IMR-90 (cell line): ENCODE data around the gene A1BG. TPM values are rescaled to one million over a fixed set of nuclear protein-coding genes. Genes with fewer than 3 reads are reported as not detected.

Experiments used
- ATAC-seq: fragments of 200-7000 bp; cut with Tn5 transposase; 2 replicates; pipeline ENCODE4 v1.9.1; 2020; ENCODE audit warnings: low read depth, mild to moderate bottlenecking, moderate library complexity
- BruUV-seq: library from RNA; stranded (reverse); fragments of 400-500 nt; replicated peaks from 2 replicates; lab custom pipeline; 2021; lab: Mats Ljungman, UMichigan
- CTCF ChIA-PET: fragments of 300-600 bp; formaldehyde crosslinking; extraction: SDS; loops from one replicate; lab custom pipeline; 2021; ENCODE audit warnings: antibody characterized with exemption; lab: Yijun Ruan, JAX
- POLR2A ChIA-PET: fragments of 300-600 bp; sonication (Branson Sonifier 250); formaldehyde crosslinking; loops from one replicate; lab custom pipeline; 2022; ENCODE audit warnings: antibody characterized with exemption; ENCODE audit not compliant: unreplicated experiment; lab: Charles Lee
- DNase-seq: peaks from one replicate; pipeline ENCODE4 v3.0.0; 2013
- H2AFZ ChIP-seq: replicated peaks from 2 replicates; pipeline ENCODE3; 2013; ENCODE audit warnings: low read length, mild to moderate bottlenecking; ENCODE audit not compliant: poor library complexity
- H2AK5ac ChIP-seq: 2 replicates; pipeline ENCODE4 v1.6.1; 2013; ENCODE audit warnings: low read depth, low read length, inconsistent platforms
- H2AK9ac ChIP-seq: replicated peaks from 2 replicates; pipeline ENCODE3; 2013; ENCODE audit warnings: mild to moderate bottlenecking, low read depth, low read length, moderate library complexity; ENCODE audit not compliant: poor library complexity
- H2BK120ac ChIP-seq: 2 replicates; pipeline ENCODE4 v1.6.1; 2013; ENCODE audit warnings: low read depth, low read length, inconsistent platforms
- H2BK15ac ChIP-seq: 3 replicates; pipeline ENCODE4 v1.6.1; 2013; ENCODE audit warnings: low read depth, low read length, inconsistent platforms
- H2BK20ac ChIP-seq: 2 replicates; pipeline ENCODE4 v1.6.1; 2013; ENCODE audit warnings: low read depth, mild to moderate bottlenecking, inconsistent platforms, low read length, moderate library complexity
- H2BK5ac ChIP-seq: 2 replicates; pipeline ENCODE4 v1.6.1; 2013; ENCODE audit warnings: mild to moderate bottlenecking, low read depth, low read length, inconsistent platforms; ENCODE audit not compliant: poor library complexity, severe bottlenecking
- H3K14ac ChIP-seq: replicated peaks from 2 replicates; pipeline ENCODE4 v1.6.1; 2013; ENCODE audit warnings: low read depth, low read length, inconsistent platforms
- H3K18ac ChIP-seq: 2 replicates; pipeline ENCODE4 v1.6.1; 2013; ENCODE audit warnings: low read depth, low read length, control low read depth
- H3K23ac ChIP-seq: 2 replicates; pipeline ENCODE4 v1.6.1; 2013; ENCODE audit warnings: low read depth, low read length, inconsistent platforms
- H3K27ac ChIP-seq: 2 replicates; pipeline ENCODE4 v1.5.1; 2013; ENCODE audit warnings: mild to moderate bottlenecking, control low read depth, low read length; ENCODE audit not compliant: insufficient read depth
- H3K27me3 ChIP-seq: 2 replicates; pipeline ENCODE4 v1.6.1; 2013; ENCODE audit warnings: low read length; ENCODE audit not compliant: control insufficient read depth, insufficient read depth
- H3K36me3 ChIP-seq: 2 replicates; pipeline ENCODE4 v1.6.1; 2013; ENCODE audit warnings: low read length, mixed read lengths; ENCODE audit not compliant: control insufficient read depth, insufficient read depth
- H3K4ac ChIP-seq: 2 replicates; pipeline ENCODE4 v1.6.1; 2013; ENCODE audit warnings: low read depth, low read length, inconsistent platforms
- H3K4me1 ChIP-seq: 2 replicates; pipeline ENCODE4 v1.6.1; 2013; ENCODE audit warnings: low read length, mixed read lengths; ENCODE audit not compliant: control insufficient read depth, insufficient read depth
- H3K4me2 ChIP-seq: 2 replicates; pipeline ENCODE4 v1.6.1; 2013; ENCODE audit warnings: low read depth, mild to moderate bottlenecking, control low read depth, low read length, moderate library complexity
- H3K4me3 ChIP-seq: 2 replicates; pipeline ENCODE4 v1.5.1; 2013; ENCODE audit warnings: low read depth, mild to moderate bottlenecking, control low read depth, low read length, moderate library complexity; ENCODE audit not compliant: insufficient read depth
- H3K56ac ChIP-seq: 2 replicates; pipeline ENCODE4 v1.6.1; 2013; ENCODE audit warnings: low read length, inconsistent platforms; ENCODE audit not compliant: insufficient read depth; ENCODE audit errors: extremely low read depth
- H3K79me1 ChIP-seq, 2 experiments: 2 replicates each; pipeline ENCODE4 v1.6.1; 2013; ENCODE audit warnings: low read length in 2 of 2, inconsistent platforms in 1 of 2, low read depth in 1 of 2
- H3K9ac ChIP-seq: 2 replicates; pipeline ENCODE4 v1.6.1; 2013; ENCODE audit warnings: low read depth, low read length, control low read depth
- H3K9me1 ChIP-seq: 2 replicates; pipeline ENCODE4 v1.6.1; 2013; ENCODE audit warnings: low read length, inconsistent platforms; ENCODE audit not compliant: insufficient read depth
- H3K9me3 ChIP-seq: 2 replicates; pipeline ENCODE4 v1.6.1; 2013; ENCODE audit warnings: low read length; ENCODE audit not compliant: control insufficient read depth, insufficient read depth
- H4K20me1 ChIP-seq: 2 replicates; pipeline ENCODE4 v1.6.1; 2013; ENCODE audit warnings: low read length, inconsistent platforms; ENCODE audit not compliant: insufficient read depth
- H4K5ac ChIP-seq: 2 replicates; pipeline ENCODE4 v1.6.1; 2013; ENCODE audit warnings: mild to moderate bottlenecking, low read depth, low read length, control low read depth
- H4K8ac ChIP-seq, 2 experiments: 2 replicates each; pipeline ENCODE4 v1.6.1; 2013; ENCODE audit warnings: low read depth in 2 of 2, low read length in 2 of 2, control low read depth in 1 of 2, inconsistent platforms in 1 of 2
- H4K91ac ChIP-seq: 2 replicates; pipeline ENCODE4 v1.6.1; 2013; ENCODE audit warnings: low read depth, low read length, inconsistent platforms; ENCODE audit not compliant: insufficient read depth
- BHLHE40 ChIP-seq: fragments of 150-350 bp; IDR thresholded peaks from 2 replicates; pipeline ENCODE4 v1.6.1; 2016; ENCODE audit warnings: mild to moderate bottlenecking, low read depth, low read length
- CEBPB ChIP-seq: IDR thresholded peaks from 2 replicates; pipeline ENCODE4 v1.6.1; 2012; ENCODE audit warnings: low read depth, low read length, improper control_type of control experiment
- CTCF ChIP-seq: conservative IDR thresholded peaks from 2 replicates; pipeline ENCODE4 v1.5.1; 2012; ENCODE audit warnings: mild to moderate bottlenecking, low read depth, low read length, improper control_type of control experiment
- ELK1 ChIP-seq: fragments of 150-350 bp; IDR thresholded peaks from 2 replicates; pipeline ENCODE4 v1.6.1; 2016; ENCODE audit warnings: low read depth, mild to moderate bottlenecking, low read length, moderate library complexity, borderline replicate concordance
- FOS ChIP-seq: fragments of 150-350 bp; IDR thresholded peaks from 2 replicates; pipeline ENCODE4 v1.6.1; 2016; ENCODE audit warnings: low read depth, low read length
- MAFK ChIP-seq: IDR thresholded peaks from 2 replicates; pipeline ENCODE4 v1.6.1; 2012; ENCODE audit warnings: low read depth, low read length, improper control_type of control experiment
- MXI1 ChIP-seq: IDR thresholded peaks from 2 replicates; pipeline ENCODE4 v1.6.1; 2012; ENCODE audit warnings: low read depth, mild to moderate bottlenecking, low read length, moderate library complexity, borderline replicate concordance
- NFE2L2 ChIP-seq: fragments of 150-350 bp; IDR thresholded peaks from 2 replicates; pipeline ENCODE4 v1.6.1; 2016; ENCODE audit warnings: low read depth, mild to moderate bottlenecking, low read length
- POLR2A ChIP-seq: IDR thresholded peaks from 2 replicates; pipeline ENCODE4 v1.6.1; 2012; ENCODE audit warnings: mild to moderate bottlenecking, low read depth, low read length
- RAD21 ChIP-seq: IDR thresholded peaks from 2 replicates; pipeline ENCODE4 v1.6.1; 2012; ENCODE audit warnings: low read length, improper control_type of control experiment
- RCOR1 ChIP-seq: IDR thresholded peaks from 2 replicates; pipeline ENCODE4 v1.6.1; 2012; ENCODE audit warnings: mild to moderate bottlenecking, low read length, improper control_type of control experiment; ENCODE audit not compliant: insufficient replicate concordance
- RFX5 ChIP-seq: IDR thresholded peaks from 2 replicates; pipeline ENCODE4 v1.8.0; 2012; ENCODE audit warnings: low read depth, mild to moderate bottlenecking, low read length, moderate library complexity
- SMC3 ChIP-seq: fragments of 150-350 bp; IDR thresholded peaks from 2 replicates; pipeline ENCODE4 v1.6.1; 2016; ENCODE audit warnings: low read depth, mild to moderate bottlenecking, antibody characterized with exemption, low read length, moderate library complexity
- USF2 ChIP-seq: fragments of 150-350 bp; IDR thresholded peaks from 2 replicates; pipeline ENCODE4 v1.6.1; 2017; ENCODE audit warnings: mild to moderate bottlenecking, antibody characterized with exemption, low read length, low read depth
- WGBS, 2 experiments: methylation state at CpG; one replicate each; pipeline versions ENCODE4 v1.1.5 to v1.1.7; 2013; ENCODE audit warnings: missing lambda C conversion rate in 2 of 2; ENCODE audit not compliant: insufficient read length in 1 of 2; ENCODE audit errors: extremely low coverage in 2 of 2; 5-methylcytosine and 5-hydroxymethylcytosine counted together
- dilution Hi-C: fragments of 300-500 bp; cut with HindIII; formaldehyde crosslinking; loops from one replicate; pipeline ENCODE4 v1.14.3; 2018; ENCODE audit warnings: low sequenced_read_pairs; ENCODE audit not compliant: unreplicated experiment
- in situ Hi-C: fragments of 300-500 bp; cut with MboI; formaldehyde crosslinking; loops from 3 replicates; pipeline ENCODE4 v1.14.3; 2019; ENCODE audit warnings: low sequenced_read_pairs, inconsistent platforms, mixed read lengths
- intact Hi-C: fragments of 100-400 bp; cut with micrococcal nuclease; formaldehyde crosslinking; loops from 2 replicates; pipeline ENCODE4 v1.10.0; 2022
- polyA plus RNA-seq, 3 experiments: library from polyadenylated mRNA; depleted of rRNA; stranded (reverse); fragments of >200 nt; gene quantifications; 2 replicates each; pipeline ENCODE4 v1.2.3, GENCODE V29; 2012; ENCODE audit warnings: low replicate concordance in 1 of 3
- total RNA-seq: library from RNA; depleted of rRNA; stranded (reverse); fragments of >200 nt; gene quantifications from 2 replicates; pipeline ENCODE4 v1.2.3, GENCODE V29; 2012

The A1BG gene
- total and polyA plus RNA-seq, 2 of the 4 experiments (the other 2 are of a cell fraction), result 4.5 to 54.5 TPM

- peak within 1 kb of the TSS; percentile 91 for H3K4ac ChIP-seq
- no TSS peak for BruUV-seq
- H3K14ac ChIP-seq, result peak within 1 kb of the TSS; percentile 99
- peak; percentile 95 for ATAC-seq
- peak within 1 kb of the TSS; percentile 93 for H4K5ac ChIP-seq
- DNase-seq, result peak; percentile 93
- peak within 1 kb of the TSS; percentile 88 for H3K27ac ChIP-seq
- peak within 1 kb of the TSS; percentile 83 for H3K4me2 ChIP-seq
- H4K8ac ChIP-seq, result peak within 1 kb of the TSS; percentile 99
- H3K56ac ChIP-seq, result peak within 1 kb of the TSS; percentile 94
- POLR2A ChIA-PET, result interaction anchor here (0.9 to 1.3 kb wide), 3 partner anchors 12 to 18 kb away, joined by 3 to 5 read pairs (median 4); no protein-coding TSS in a partner anchor
- peak within 1 kb of the TSS; percentile 55 for H3K18ac ChIP-seq
- no peak within 1 kb of the TSS for H2BK20ac ChIP-seq
- dilution Hi-C loops (no loop called here), intact Hi-C loops (no loop called here), in situ Hi-C loops (no loop called here)
- peak within 1 kb of the TSS; percentile 87 for H3K23ac ChIP-seq
- H4K20me1 ChIP-seq, result no peaks in the 10 kb centered on the region
- H3K36me3 ChIP-seq, result no peaks in the 10 kb centered on the region
- H2AK9ac ChIP-seq, result peak within 1 kb of the TSS; percentile 99
- no peaks in the 10 kb centered on the region; the same call in 1 of the 2 replicates for H3K9me3 ChIP-seq
- H2BK5ac ChIP-seq, result peak within 1 kb of the TSS; percentile 80
- WGBS, 2 experiments, result 1% methylated on average over 37 of the region's 74 CpGs; no CpG with 5 or more reads in 1 of the 2 experiments
- H3K79me1 ChIP-seq, result peaks cover 0 to 3% of the 10 kb centered on the region in 2 experiments; a peak in 2 of 4 replicates
- peak within 1 kb of the TSS; percentile 59 for H3K4me3 ChIP-seq
- peak within 1 kb of the TSS; percentile 88 for H3K9ac ChIP-seq
- H2BK15ac ChIP-seq, result no peak within 1 kb of the TSS; the same call in 2 of the 3 replicates
- peak within 1 kb of the TSS; percentile 95 for H2AK5ac ChIP-seq
- H3K9me1 ChIP-seq, result peaks cover 3% of the 10 kb centered on the region; the same call in 1 of the 2 replicates
- H2BK120ac ChIP-seq, result peak within 1 kb of the TSS; percentile 78
- peak within 1 kb of the TSS; percentile 100 for H2AFZ ChIP-seq
- H3K27me3 ChIP-seq, result peaks cover 2% of the 10 kb centered on the region; the same call in 1 of the 2 replicates
- peaks cover 3% of the 10 kb centered on the region for H3K4me1 ChIP-seq
- CTCF ChIA-PET, result interaction anchor here (0.6 kb wide), 1 partner anchor 35 kb away, joined by 3 read pairs; no protein-coding TSS in a partner anchor
- H4K91ac ChIP-seq, result peak within 1 kb of the TSS; percentile 95
- TF ChIP-seq CTCF, result 0 out of 2 replicates have a peak, but pooled peaks have one; percentile 13
- peak; percentile 96 for TF ChIP-seq MXI1
- TF ChIP-seq RFX5, result no peak
- TF ChIP-seq CEBPB, result no peak
- TF ChIP-seq MAFK, result no peak
- TF ChIP-seq USF2, result no peak
- no peak for TF ChIP-seq FOS
- TF ChIP-seq BHLHE40, result peak; percentile 87
- TF ChIP-seq ELK1, result no peak
- TF ChIP-seq RAD21, result peak; percentile 2; the same call in 1 of the 2 replicates
- TF ChIP-seq SMC3, result 0 out of 2 replicates have a peak, but pooled peaks have one; percentile 0
- no peak for TF ChIP-seq NFE2L2
- peak; percentile 68; the same call in 1 of the 2 replicates for TF ChIP-seq POLR2A
- TF ChIP-seq RCOR1, result no peak
Measured at GRCh38 chr19:58362272-58362994, 9.1 kb upstream of the A1BG start, which contains the start of gene ZNF497. Gene ZNF497, minus strand, starts transcription at chr19:58362751. Its CDS starts 5,116 bp downstream, at chr19:58357635.
